K562 (cell line): Measurements from ENCODE around the gene SNX3. TPM values are rescaled to one million over a fixed set of nuclear protein-coding genes. Genes with fewer than 3 reads are reported as not detected.

Experiments used
- ARID4B ChIP-seq: sonication (generic); formaldehyde crosslinking; IDR thresholded peaks from 2 replicates; pipeline ENCODE4 v1.8.0; 2022; ENCODE audit warnings: mild to moderate bottlenecking, missing genetic modification reagents
- ATF2 ChIP-seq: sonication (generic); formaldehyde crosslinking; IDR thresholded peaks from 2 replicates; pipeline ENCODE4 v1.8.1; 2022; ENCODE audit warnings: missing genetic modification reagents
- BCL6 ChIP-seq: fragments of 250-450 bp; sonication (Bioruptor Pico); IDR thresholded peaks from 2 replicates; pipeline ENCODE4 v1.4.0; 2020
- FOXP4 ChIP-seq: sonication (generic); formaldehyde crosslinking; IDR thresholded peaks from 2 replicates; pipeline ENCODE4 v1.8.0; 2022; ENCODE audit warnings: mild to moderate bottlenecking, missing genetic modification reagents, borderline replicate concordance
- HLTF ChIP-seq: fragments of 450-650 bp; IDR thresholded peaks from 2 replicates; pipeline ENCODE4 v1.6.1; 2016
- HNRNPUL1 ChIP-seq: fragments of 200-400 bp; formaldehyde crosslinking; IDR thresholded peaks from 2 replicates; pipeline ENCODE4 v1.6.1; 2017; ENCODE audit warnings: low read length
- NEUROD1 ChIP-seq: fragments of 150-350 bp; IDR thresholded peaks from 2 replicates; pipeline ENCODE4 v1.6.1; 2014; ENCODE audit warnings: borderline replicate concordance, low read length, low read depth; ENCODE audit not compliant: partially characterized antibody
- ZNF174 ChIP-seq: fragments of 250-450 bp; sonication (Bioruptor Pico); IDR thresholded peaks from 2 replicates; pipeline ENCODE4 v1.4.0; 2020; ENCODE audit warnings: mild to moderate bottlenecking
- polyA plus RNA-seq, 8 experiments: library from polyadenylated mRNA; depleted of rRNA in 4 of 8; stranded (reverse) in 5 of 8; unstranded in 3 of 8; fragments of >200 nt; fragmentation: Nextera tagmentation in 2 of 8; fragmentation: Illumina TruSeq in 1 of 8; extraction: Ambion mirVana in 2 of 8; extraction: Trizol in 1 of 8; gene quantifications; 2 replicates each; pipeline versions ENCODE4 v1.2.1 to v1.2.3, GENCODE V29; 2011 to 2014; ENCODE audit warnings: inconsistent platforms in 1 of 8, missing spikeins in 1 of 8
- total RNA-seq, 7 experiments: library from RNA; depleted of rRNA in 6 of 7; stranded (reverse); fragments of >200 nt in 6 of 7; fragmentation: Illumina TruSeq in 2 of 7; extraction: Trizol in 2 of 7; gene quantifications; 2 replicates each; pipeline versions ENCODE4 v1.2.1 to v1.2.3, GENCODE V29; 2011 to 2021; ENCODE audit warnings: low replicate concordance in 1 of 7
- TF ChIP-seq, protein P1 (sequence below): fragments of 150-350 bp; conservative IDR thresholded peaks from 2 replicates; pipeline ENCODE4 v1.6.1; 2014; ENCODE audit warnings: low read length
- TF ChIP-seq, protein P2 (sequence below): fragments of 450-650 bp; IDR thresholded peaks from 2 replicates; pipeline ENCODE4 v1.7.0; 2016; ENCODE audit warnings: borderline replicate concordance

The SNX3 gene
- total and polyA plus RNA-seq, 9 of the 15 experiments (the other 6 are each of a cell fraction or from before 2014, with no cell fraction given) = 48.9 to 410 (median 159) TPM

DNA sequence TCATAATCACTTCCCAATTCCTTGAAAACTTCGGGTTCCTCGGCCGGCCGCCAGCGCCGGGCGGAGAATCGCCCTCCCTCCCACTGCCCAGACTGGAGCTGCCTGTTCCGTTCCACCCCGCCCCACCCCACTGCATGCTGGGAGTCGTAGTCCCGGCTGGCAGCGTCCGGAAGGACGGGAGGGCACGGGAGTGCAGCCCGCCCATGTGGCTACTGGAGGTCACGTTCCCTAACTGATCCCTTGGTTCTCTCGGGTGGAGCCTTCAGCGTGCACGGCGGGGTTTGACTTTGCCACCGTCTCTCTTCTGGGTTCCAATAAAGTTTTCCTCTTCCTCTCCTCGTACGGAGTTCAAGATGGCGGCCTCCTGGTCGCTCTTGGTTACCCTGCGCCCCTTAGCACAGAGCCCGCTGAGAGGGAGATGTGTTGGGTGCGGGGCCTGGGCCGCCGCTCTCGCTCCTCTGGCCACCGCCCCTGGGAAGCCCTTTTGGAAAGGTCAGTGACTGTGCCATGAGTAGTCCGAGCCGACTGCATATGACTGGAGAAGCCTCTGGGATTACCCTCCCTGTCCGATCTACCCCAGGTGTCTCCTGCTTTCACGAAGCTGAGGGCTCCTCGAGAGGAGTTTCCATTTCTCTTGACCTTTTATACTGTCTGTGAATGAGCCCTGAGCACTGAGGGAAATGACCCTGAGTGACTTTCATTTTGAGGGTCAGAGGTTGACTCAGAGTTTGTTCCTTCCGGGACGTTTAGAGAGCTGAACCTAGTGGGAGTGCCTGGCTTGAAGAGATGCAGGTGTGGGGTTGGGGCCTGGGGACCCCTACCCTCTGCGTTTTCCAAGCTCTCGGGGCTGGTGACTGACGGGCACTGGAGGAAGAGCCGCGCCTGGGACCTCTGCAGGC lies 34.1 kb upstream of the SNX3 start, which contains the start of gene AFG1L (continued):
- peak; percentile 80 for TF ChIP-seq ARID4B (CRISPR knock-in tag)
- TF ChIP-seq, protein P1, sequence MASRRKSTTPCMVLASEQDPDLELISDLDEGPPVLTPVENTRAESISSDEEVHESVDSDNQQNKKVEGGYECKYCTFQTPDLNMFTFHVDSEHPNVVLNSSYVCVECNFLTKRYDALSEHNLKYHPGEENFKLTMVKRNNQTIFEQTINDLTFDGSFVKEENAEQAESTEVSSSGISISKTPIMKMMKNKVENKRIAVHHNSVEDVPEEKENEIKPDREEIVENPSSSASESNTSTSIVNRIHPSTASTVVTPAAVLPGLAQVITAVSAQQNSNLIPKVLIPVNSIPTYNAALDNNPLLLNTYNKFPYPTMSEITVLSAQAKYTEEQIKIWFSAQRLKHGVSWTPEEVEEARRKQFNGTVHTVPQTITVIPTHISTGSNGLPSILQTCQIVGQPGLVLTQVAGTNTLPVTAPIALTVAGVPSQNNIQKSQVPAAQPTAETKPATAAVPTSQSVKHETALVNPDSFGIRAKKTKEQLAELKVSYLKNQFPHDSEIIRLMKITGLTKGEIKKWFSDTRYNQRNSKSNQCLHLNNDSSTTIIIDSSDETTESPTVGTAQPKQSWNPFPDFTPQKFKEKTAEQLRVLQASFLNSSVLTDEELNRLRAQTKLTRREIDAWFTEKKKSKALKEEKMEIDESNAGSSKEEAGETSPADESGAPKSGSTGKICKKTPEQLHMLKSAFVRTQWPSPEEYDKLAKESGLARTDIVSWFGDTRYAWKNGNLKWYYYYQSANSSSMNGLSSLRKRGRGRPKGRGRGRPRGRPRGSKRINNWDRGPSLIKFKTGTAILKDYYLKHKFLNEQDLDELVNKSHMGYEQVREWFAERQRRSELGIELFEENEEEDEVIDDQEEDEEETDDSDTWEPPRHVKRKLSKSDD = no peak; the same call in 1 of the 2 replicates
- TF ChIP-seq ZNF174 (CRISPR knock-in tag) = no peak
- TF ChIP-seq HNRNPUL1 = no peak
- TF ChIP-seq ATF2 = no peak
- no peak for TF ChIP-seq BCL6
- no peak for TF ChIP-seq HLTF
- TF ChIP-seq FOXP4 (CRISPR knock-in tag) = no peak
- no peak for TF ChIP-seq NEUROD1
- TF ChIP-seq, protein P2, sequence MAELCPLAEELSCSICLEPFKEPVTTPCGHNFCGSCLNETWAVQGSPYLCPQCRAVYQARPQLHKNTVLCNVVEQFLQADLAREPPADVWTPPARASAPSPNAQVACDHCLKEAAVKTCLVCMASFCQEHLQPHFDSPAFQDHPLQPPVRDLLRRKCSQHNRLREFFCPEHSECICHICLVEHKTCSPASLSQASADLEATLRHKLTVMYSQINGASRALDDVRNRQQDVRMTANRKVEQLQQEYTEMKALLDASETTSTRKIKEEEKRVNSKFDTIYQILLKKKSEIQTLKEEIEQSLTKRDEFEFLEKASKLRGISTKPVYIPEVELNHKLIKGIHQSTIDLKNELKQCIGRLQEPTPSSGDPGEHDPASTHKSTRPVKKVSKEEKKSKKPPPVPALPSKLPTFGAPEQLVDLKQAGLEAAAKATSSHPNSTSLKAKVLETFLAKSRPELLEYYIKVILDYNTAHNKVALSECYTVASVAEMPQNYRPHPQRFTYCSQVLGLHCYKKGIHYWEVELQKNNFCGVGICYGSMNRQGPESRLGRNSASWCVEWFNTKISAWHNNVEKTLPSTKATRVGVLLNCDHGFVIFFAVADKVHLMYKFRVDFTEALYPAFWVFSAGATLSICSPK = no peak
